Measurements from ENCODE around the gene TNFAIP2.
"Not testable (repeated sequence)": the region's sequence is repeated elsewhere in the genome, so short reads cannot be mapped to it uniquely, and the experiment has no call there.

The TNFAIP2 gene

DNA sequence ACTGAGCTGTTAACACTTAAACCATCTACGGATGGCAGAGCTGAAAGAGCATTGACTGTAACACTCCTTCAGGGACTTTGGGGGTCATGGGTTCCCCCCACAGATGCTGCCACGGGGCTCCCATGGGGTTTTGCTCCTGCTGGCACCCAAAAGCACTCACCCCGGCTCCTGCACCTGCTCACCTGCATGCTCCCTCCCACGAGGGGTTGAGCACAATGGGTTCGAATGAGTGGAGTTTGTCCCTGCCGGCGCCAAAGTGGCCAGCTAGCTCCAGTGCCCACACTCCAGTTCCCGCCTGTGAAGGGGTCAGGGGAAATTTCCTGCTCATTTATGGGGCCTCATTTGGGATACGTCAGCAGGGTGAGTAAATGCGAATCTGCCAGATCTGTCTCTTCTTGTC, 40.7 kb downstream of the TNFAIP2 start:
- Histone ChIP-seq H2AFZ (peak overlapping the region; percentile 56), H3K79me2 (no peaks in the 10 kb centered on the region), H3K4me3 (ENCODE audit: low read depth, low read length) (no peak overlapping the region), H3K27ac (peak overlapping the region; percentile 93), H3K4me2 (ENCODE audit: low read length) (peak overlapping the region; percentile 73), H3K9ac (peak overlapping the region; percentile 46), H3K4me1 (peaks cover 76% of the 10 kb centered on the region), H3K36me3 (ENCODE audit: control insufficient read depth, insufficient read depth, low read length) (no peaks in the 10 kb centered on the region), H3K9me3 (ENCODE audit: control insufficient read depth, low read length) (no peaks in the 10 kb centered on the region), H3K27me3 (ENCODE audit: control insufficient read depth, insufficient read depth, low read length) (no peaks in the 10 kb centered on the region)
- TF ChIP-seq, protein P1, sequence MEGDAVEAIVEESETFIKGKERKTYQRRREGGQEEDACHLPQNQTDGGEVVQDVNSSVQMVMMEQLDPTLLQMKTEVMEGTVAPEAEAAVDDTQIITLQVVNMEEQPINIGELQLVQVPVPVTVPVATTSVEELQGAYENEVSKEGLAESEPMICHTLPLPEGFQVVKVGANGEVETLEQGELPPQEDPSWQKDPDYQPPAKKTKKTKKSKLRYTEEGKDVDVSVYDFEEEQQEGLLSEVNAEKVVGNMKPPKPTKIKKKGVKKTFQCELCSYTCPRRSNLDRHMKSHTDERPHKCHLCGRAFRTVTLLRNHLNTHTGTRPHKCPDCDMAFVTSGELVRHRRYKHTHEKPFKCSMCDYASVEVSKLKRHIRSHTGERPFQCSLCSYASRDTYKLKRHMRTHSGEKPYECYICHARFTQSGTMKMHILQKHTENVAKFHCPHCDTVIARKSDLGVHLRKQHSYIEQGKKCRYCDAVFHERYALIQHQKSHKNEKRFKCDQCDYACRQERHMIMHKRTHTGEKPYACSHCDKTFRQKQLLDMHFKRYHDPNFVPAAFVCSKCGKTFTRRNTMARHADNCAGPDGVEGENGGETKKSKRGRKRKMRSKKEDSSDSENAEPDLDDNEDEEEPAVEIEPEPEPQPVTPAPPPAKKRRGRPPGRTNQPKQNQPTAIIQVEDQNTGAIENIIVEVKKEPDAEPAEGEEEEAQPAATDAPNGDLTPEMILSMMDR (IDR thresholded peaks at IDR 0.05), result no peak

- H3K9me3 ChIP-seq (ENCODE audit: control insufficient read depth, low read length), result no peaks in the 10 kb centered on the region
Measured at GRCh38 chr14:103164779-103165178, 41.5 kb downstream of the TNFAIP2 start.

DNA sequence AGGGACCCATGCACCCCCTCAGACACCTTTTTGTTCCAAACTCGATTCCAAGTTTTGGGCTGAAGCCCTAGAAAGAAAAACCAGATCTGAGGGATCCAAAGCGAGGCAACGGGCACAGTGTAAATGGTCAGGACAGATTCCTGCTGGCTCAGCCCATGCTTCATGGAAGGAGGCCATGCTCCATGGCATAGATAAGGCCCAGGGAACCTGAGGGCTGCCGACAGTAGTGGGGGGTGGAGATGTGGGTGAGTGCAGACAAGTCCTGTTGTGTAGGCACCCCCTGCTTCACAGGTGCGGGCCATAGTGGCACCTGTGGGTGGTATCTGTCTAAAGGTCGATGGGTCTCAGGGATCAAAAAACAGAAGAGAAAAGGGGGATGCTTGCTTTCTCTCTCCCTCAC, 42.1 kb downstream of the TNFAIP2 start:
- H3K36me3 ChIP-seq (ENCODE audit: control insufficient read depth, insufficient read depth, low read length), result no peaks in the 10 kb centered on the region
- peak overlapping the region; percentile 73 for H3K4me2 ChIP-seq (ENCODE audit: low read length)
- H2AFZ ChIP-seq, result peak overlapping the region; percentile 34
- peaks cover 78% of the 10 kb centered on the region for H3K4me1 ChIP-seq
- H3K27me3 ChIP-seq (ENCODE audit: control insufficient read depth, insufficient read depth, low read length), result no peaks in the 10 kb centered on the region
- H3K4me3 ChIP-seq (ENCODE audit: low read depth, low read length), result peak overlapping the region; percentile 50
- TF ChIP-seq, protein P1 (IDR thresholded peaks at IDR 0.05), result peak; percentile 14
- H3K79me2 ChIP-seq, result no peaks in the 10 kb centered on the region
- H3K27ac ChIP-seq, result peak overlapping the region; percentile 93
- no peak overlapping the region for H3K9ac ChIP-seq
- no peaks in the 10 kb centered on the region for H3K9me3 ChIP-seq (ENCODE audit: control insufficient read depth, low read length)

More at GRCh38 chr14:103164779-103165178, 41.5 kb downstream of the TNFAIP2 start:
- no peaks in the 10 kb centered on the region for H3K27me3 ChIP-seq (ENCODE audit: control insufficient read depth, insufficient read depth, low read length)
- H3K36me3 ChIP-seq (ENCODE audit: control insufficient read depth, insufficient read depth, low read length), result no peaks in the 10 kb centered on the region
- H3K4me1 ChIP-seq, result peaks cover 73% of the 10 kb centered on the region
- no peak overlapping the region for H3K9ac ChIP-seq
- H2AFZ ChIP-seq, result peak overlapping the region; percentile 34
- H3K4me2 ChIP-seq (ENCODE audit: low read length), result peak overlapping the region; percentile 73
- H3K4me3 ChIP-seq (ENCODE audit: low read depth, low read length), result peak overlapping the region; percentile 50
- TF ChIP-seq, protein P1 (IDR thresholded peaks at IDR 0.05), result no peak
- H3K27ac ChIP-seq, result peak overlapping the region; percentile 93
- H3K79me2 ChIP-seq, result no peaks in the 10 kb centered on the region

DNA sequence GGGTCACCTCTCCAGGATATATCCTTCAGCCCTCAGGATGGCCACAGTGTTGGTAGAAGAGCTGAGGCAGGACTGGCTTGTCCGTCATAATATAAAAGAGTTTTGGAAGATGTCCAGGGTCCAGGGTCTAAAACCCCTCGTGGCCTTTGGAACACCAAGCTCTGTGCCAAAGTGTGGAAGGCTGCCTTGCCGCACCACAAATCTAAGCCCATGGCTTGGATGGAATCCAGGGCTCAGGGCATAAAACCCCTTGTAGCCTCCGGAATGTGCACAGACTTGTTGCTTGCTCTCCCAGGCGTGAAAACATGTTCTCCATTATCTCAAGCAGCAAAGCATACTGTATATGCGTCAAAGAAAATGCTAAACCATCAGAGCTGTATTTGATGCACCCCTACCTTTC, 46.7 kb downstream of the TNFAIP2 start:
- Histone ChIP-seq H2AFZ (no peak overlapping the region), H3K79me2 (no peaks in the 10 kb centered on the region), H3K9me3 (ENCODE audit: control insufficient read depth, low read length) (no peaks in the 10 kb centered on the region), H3K36me3 (ENCODE audit: control insufficient read depth, insufficient read depth, low read length) (no peaks in the 10 kb centered on the region), H3K27ac (no peak overlapping the region), H3K4me3 (ENCODE audit: low read depth, low read length) (no peak overlapping the region), H3K9ac (no peak overlapping the region), H3K4me2 (ENCODE audit: low read length) (no peak overlapping the region), H3K27me3 (ENCODE audit: control insufficient read depth, insufficient read depth, low read length) (no peaks in the 10 kb centered on the region), H3K4me1 (peaks cover 39% of the 10 kb centered on the region)
- TF ChIP-seq, protein P1 (IDR thresholded peaks at IDR 0.05), result no peak

GRCh38 chr14:103171206-103171605, 47.9 kb downstream of the TNFAIP2 start:
- not testable (repeated sequence) for H3K4me3 ChIP-seq (ENCODE audit: low read depth, low read length); H3K27ac ChIP-seq; H3K27me3 ChIP-seq (ENCODE audit: control insufficient read depth, insufficient read depth, low read length); H2AFZ ChIP-seq; H3K36me3 ChIP-seq (ENCODE audit: control insufficient read depth, insufficient read depth, low read length); H3K9me3 ChIP-seq (ENCODE audit: control insufficient read depth, low read length); H3K9ac ChIP-seq; H3K79me2 ChIP-seq; H3K4me2 ChIP-seq (ENCODE audit: low read length)
- peaks cover 34% of the 10 kb centered on the region for H3K4me1 ChIP-seq

Data from parathyroid adenoma (tissue), 2 donors.